GM19455 (cell line): ENCODE results near the gene STAT1.

Experiments used
- ATAC-seq: cut with Tn5 transposase; IDR thresholded peaks from one replicate; pipeline ENCODE4 v1.9.1; 2021; ENCODE audit not compliant: unreplicated experiment

The STAT1 gene

DNA sequence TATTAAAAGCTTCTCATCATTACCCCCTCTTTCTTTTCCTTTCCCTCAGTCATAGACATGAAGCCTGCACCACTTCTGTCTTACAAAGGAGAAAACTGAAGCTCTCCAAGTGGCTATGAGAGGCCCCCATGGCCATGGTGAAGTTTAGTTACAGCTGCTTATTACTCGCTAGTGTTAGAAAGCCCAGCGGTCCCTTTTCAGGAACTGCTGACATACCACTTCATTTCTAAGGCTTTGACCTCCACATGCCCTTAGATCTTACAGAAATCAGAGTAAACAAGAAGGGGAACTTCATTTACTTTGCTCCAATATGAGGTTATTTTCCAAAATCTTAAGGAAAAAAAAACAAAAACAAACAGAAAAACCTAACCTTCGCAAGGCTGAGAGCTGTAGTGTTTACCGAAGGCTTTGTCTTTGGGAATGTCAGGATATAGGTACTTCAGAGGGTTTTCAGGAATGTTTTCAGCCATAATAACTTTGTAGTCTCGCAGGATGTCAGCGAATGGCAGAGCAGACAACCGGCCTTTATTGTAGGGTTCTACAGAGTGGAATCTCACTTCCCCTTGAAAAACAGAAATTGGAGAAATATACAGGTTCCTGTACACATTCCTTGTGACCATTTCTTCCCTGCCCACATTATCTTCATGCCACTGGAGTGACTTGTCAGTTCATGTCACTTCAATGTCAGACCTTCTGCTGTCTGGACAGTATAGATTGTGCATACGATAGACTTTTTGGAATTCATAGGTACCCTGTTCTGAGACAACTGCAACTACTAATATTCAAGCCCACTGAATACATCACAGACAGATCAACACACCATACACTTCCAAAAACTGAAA is 18.8 kb upstream of the STAT1 start:
- no peak for ATAC-seq

DNA sequence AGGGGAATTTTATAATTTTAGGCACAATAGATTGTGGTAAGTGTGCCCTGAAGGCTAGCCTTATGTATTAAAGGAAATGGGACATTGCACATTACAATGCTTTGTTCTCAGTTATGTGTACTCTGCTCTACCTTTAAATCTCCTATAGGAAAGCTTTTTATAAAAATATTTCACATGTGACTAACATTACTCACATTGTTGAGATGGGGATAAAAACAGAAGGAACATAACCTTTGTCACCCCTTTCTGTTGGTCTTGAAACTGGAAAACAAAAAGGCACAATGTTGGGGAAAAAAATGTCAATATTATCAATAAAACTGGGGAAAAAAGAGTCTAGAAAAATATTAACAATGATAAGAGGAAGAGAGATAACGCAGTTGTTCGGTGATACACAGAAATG is 17.3 kb upstream of the STAT1 start:
- no peak for ATAC-seq

DNA sequence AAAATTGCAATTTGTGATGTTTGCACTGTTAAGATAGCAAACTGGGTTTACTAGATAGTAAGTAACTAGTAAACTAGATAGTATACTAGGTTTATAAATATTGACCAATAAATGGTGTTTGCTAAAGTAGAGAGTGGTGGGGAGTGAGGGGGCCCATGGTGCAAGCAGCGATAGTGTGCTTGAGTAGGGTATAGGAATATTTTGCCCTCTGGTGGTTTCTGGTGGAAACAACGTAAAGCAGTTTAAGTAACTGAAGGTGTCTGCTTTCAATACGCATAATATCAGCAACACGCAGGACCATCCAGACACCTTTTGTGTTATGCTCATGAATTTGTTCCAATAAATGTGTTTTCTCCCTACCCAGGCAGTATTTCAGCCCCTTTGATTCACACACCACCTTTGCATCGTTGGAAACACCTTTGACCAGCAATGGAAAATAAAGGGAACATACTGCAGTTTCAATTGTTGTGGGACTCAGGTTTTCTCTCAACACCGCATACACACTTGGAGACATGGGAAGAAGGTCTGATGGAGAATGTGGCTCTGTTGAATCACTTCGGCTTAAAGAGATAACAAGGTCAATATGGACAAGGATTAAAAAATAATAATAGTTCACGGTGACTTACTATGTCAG is 16.7 kb upstream of the STAT1 start:
- peak; percentile 97 for ATAC-seq

DNA sequence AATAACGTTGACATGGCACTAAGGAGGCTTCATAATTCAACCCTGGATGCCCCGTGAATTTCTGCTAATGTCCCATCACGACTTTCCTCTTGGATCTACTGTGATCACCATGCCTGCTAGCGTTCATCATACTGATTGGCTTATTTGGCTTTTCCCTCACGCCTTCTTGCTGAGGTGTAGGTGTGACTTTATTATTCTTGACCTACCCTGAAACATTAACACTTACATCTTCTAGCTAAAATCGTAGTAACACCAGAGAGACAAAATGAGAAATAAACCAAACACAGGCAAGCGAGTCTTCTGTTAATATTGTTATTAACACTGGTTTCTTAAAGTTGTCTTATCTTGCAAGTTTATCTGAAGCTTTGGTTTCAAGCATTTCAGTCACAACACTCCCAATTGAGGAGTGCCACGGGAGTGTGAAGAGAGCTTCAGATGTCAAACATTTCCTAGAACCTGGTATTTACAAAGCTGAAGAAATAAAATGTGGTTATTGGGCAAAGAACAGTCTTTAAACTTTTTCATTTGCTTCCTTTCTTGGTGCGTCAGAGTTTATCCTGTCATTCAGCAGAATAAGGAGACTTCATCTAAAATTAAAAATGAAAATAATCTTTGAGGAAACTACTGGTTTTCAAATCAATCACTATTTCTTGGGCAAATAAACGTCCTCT is 15.4 kb upstream of the STAT1 start:
- no peak for ATAC-seq

DNA sequence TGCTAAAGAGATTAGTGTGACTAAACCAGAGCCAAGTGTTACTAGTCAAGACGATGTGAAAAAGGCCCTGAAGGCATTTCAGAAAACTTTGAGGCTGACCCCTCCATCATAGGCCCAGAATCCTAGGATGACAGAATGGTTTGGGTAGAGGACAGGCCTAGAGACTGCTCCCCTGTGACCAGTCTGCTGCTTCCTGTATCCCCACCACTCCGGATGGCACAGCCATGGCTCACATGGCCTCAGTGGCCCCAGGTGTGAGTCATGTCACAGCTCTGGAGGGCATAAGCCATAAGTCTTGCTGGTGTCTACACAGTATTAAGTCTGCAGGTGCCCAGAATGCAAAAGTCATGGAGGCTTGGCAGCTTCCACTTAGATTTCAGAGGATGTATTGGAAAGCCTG is 12.4 kb upstream of the STAT1 start:
- ATAC-seq: no peak

DNA sequence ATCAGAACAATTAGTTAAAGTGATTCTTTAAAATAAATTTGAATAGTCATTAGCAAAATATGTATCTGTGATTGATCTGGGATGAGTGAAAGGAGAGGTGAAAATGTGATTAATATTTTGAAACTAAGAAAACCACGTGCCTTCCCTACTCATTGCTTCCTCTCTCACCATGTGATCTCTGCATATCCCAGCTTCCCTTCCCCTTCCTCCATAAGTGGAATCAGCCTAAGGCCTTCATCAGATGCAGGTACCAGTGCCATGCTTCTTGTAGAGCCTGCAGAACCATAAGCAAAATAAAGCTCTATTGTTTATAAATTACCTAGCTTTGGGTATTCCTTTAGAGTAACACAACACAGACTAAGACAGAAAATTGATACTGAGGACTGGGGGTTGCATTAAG is 11.2 kb upstream of the STAT1 start:
- no peak for ATAC-seq

DNA sequence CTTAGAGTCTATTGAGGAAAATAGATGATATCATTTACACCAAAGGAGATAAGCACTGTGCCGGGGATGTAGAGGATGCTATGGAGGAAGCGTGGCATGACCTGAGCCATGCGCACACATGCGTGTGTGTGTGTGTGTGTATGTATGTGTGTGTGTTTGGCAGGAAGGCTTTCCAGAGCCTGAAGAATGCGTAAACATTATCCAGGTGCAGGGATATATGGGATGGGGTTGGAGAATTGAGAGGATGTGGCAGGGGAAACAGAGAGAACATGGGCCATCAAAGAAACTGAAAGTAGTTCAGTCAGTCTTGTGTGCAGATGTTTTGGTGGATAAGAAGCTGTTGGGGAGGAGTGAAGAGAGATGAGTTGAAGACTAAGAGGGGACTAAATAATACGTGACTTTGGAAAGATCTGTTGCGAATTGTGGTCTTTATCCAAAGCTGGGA is 9.3 kb upstream of the STAT1 start:
- ATAC-seq: no peak

DNA sequence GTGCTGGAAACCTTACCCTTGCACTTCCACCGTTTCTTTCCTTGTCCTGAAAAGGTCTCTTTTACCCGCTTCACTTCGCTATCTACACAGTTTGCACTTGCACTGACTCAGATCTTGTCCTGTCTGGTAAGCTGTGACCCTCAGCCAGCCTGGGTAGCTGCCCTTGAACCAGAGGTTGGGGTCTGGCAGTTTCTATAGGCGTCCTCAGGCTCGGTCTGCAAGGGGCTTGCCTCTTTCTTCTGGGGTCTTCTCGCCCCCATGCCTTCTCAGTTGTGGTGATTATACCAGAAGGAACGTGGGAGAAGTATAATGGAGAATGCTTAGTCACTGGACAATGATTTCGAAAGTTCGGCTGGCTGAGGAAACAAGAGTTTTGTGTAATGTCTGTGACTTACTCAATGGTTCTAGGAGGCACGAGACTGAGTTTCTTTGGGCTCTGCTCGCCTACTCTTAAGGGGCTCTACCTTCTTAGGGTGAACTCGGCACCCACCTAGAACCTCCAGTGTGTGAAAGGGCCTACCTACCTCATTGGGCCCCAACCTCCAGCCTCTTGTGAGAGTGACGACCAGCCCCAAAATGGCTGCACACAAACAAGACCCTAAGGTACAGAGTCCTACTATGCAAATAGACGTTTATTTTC is 6.9 kb upstream of the STAT1 start:
- ATAC-seq: peak; percentile 32

DNA sequence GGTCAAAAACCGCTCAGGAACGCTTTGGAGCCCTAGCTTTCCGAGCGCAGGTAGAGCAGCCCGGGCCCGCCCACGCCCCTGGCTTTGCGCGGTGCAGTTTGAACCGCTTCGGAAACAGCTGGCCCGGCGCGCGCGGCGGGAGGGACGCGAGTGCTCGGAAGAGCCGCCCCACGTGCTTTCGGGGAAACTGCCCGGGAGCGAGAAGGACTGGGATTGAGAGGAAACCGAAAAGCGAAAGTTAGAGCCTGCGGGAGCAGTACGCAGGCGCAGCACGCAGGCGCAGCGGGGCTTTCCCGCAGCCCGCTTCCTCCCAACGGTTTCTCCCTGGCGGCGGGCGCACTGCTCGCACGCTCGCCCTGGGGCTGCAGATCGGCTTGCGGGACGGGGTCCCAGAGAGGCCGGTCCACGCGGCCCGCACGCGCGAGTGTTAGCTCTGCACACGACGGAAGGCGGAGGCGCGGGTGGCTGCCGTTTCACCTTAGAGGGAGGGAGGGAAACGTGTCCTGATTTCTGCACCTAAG is 6.3 kb upstream of the STAT1 start:
- peak; percentile 76 for ATAC-seq

DNA sequence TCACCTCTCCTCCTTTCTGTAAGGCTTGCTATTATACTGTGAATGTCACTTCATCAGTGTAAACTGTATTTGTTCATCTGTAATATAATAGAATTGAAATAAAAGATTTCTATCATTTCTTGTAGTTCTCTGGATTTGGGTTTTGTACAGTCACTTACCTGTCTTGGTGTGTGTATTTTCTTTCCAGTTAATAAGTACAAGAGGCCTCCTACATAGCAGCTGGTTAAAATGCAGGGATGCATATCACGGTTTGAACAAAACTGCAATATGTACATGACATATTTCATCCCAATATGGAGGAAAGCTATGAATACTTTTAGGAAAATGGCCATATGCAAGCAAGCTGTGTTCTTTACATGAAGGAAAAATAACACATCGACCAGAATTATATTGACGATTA is 5.4 kb upstream of the STAT1 start:
- ATAC-seq: no peak

DNA sequence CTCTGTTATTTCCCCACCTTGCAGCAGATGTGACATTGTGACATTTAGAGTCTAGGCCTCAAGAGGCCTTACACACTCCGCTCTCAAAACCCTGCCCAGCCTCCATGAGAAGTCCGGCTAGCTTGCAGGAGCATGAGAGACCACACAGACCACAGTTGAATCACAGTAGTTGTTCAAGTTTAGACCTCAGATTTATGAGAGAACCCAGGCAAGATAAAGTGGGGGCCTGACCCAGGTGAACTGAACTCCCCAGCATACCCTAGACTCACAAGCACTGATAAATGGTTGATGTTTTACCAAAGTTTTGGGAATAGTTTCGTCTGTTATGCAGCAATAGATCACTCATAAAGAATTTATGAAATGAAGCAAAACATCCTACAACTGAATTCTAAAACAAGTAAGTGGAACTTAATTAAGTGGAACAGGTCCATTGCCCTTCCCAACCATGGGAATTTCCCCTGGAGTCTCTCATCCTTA is 4.7 kb upstream of the STAT1 start:
- ATAC-seq: no peak

DNA sequence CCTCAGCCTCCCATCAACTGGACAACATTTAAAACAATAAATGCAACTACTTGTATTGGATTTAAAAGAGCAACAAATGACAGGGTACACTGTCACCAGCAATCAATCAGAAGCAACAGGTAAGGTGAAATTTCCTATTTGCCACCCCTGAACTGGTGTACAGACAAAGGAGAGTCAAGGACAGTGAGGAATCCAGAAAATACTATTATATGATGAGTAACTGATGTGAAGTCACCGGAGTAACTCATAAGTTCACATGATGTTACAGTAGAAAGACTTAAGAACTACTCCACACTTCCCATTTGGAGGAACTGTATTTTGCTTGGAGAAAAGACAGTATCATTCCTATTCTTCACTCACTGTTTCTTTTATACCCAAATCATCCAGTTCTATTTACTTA is 4.1 kb upstream of the STAT1 start:
- ATAC-seq: no peak

DNA sequence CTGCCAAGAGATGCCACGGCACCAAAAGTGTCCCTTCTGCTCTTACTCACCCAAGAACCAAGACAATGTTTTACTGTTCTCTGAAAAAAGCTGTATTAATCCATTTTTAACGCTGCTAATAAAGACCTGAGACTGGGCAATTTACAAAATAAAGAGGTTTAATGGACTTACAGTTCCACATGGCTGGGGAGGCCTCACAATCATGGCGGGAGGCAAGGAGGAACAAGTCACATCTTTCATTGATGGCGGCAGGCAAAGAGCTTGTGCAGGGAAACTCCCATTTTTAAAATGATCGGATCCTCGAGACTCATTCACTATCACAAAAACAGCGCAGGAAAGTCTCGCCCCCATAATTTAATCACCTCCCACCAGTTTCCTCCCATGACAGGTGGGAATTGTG is 1.9 kb upstream of the STAT1 start:
- no peak for ATAC-seq

DNA sequence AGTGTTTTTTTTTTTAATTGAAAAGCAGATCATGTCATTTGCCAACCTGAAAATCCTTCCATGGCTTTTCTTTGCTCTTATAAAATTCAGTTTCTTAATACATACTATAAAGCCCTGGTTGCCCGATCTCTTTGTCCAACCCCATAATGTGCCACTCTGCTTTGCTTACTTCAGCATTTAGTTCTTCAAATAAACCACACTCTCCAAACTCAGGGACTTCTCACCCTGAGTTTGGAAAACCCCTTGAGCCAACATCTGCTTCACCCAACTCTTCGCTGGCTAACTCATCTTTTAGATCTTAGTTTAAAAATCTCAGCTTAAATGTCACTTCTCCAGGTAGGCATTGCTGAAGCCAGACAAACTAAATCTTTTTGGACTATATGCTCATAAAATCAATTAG is 1.3 kb upstream of the STAT1 start:
- ATAC-seq: no peak

DNA sequence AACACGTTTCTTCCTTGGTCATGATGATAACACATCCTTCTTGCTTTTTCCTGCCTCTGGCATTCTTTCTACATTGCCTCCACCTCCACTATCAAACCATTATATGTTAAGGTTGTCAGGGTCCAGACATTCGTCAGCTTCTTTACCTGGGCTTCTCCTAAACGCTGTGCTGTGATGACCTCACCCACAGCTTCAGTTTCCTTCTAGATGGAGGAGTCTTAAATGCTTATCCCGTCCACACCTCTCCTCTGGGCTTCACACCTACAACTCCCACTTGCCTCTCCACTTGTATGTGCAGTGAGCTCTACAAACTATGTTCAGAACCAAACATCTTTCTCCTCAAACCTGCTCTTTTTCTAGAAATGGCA is 666 bp upstream of the STAT1 start:
- ATAC-seq: peak; percentile 0

DNA sequence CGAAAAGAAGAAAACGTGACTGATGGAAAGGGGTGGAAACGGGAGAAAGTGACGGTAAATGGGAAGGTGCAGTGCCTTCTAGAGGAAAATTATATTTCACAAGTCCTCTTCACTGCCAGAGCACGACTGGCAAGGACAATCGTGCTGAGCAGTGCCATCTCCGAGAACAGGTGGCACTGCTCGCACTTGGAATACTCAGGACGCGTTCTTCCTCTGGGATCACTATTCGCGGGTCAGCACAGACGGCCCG is 364 bp downstream of the STAT1 start:
- ATAC-seq: no peak

DNA sequence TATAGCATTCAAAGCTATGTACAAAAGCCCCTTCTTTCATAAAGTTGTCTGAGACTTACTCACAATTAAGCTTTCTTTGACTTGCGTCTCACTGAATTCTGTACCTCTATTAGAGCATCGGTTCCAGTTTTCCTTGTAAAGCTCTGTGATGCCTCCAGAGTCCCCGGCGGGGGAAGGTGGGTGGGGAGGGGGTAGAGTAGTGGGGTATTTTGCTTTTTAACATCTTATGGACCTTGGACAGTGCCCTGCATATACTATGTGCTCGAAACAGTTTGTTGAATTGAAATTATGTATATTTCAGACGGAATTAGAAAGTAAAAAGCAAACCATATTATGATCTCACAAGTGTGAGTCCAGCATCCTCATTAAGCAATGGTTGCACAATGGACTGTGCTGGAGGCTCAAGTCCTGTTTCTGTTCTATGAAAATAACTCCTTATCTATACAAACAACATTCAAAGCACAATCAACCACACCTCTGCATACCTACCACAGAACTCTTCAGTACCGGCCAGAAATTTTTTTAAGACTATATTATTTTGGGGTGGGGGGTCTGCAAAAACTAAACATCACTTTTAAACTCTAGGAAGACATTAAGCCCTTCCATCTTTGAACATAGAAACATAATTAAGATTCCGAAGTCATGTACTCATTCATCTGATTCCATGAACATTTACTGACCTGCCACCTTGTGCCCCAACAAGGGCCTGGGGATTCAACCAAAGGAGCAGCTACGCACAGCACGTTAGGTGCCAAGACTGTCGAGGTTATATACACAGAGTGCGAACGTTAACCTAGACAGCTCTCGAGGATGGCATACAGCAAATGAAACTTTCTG is 908 bp downstream of the STAT1 start:
- ATAC-seq: no peak

DNA sequence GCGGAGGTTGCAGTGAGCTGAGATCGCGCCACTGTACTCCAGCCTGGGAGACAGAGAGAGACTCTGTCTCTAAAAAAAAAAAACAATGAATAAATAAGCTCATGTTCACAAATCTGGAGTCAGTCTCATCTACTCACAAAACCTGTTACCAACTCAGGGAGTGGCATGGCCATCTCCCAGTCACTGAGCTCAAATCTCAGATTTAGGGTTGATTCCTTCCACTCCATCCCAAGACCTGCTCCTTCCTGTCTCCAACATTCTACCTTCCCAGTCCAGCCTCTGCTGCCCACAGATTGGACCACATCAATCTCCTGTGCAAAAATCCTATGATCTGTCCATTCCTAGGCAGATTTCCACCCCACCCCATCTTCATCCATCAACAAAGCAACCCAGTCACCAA is 1.6 kb downstream of the STAT1 start:
- ATAC-seq: no peak

DNA sequence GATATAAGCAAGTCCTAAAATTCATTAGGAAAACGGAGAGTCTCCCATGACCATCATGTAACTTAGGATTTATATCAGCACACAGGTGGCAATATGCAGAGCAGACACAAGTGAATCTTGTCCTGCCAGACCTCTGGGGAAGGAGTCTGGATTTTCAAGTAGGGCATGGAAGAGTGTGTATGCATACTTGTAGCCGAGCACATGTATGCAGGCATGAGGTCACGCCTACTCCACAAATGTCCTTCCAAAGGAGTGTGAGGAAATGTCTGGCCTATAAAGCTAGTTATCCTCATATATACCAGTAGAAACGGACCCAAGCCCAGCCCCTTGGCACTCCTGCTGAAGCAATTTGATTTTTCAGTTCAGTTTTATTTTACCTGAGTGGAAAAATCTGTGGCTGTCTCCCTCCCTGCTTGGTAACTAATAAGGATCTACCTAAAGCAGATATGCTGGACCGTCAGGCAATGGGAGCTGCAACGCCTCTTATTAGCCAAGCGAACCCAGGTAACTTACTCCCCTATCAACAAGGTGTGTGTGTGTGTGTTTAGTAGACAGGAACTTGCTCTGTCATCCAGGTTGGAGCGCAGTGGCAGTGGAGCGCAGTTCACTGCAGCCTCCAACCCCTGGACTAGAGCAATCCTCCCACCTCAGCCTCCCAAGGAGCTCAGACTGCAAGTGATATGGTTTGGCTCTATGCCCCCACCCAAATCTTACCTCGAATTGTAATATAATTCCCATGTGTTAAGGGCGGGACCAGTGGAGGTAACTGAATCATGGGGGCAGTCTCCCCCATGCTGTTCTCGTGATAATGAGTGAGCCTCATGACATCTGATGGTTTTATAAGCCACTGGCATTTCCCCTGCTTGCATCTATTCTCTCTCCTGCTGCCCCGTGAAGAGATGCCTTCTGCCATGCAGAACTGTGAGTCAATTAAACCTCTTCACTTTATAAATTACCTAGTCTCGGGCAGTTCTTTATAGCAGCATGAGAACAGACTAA is 2.8 kb downstream of the STAT1 start:
- no peak for ATAC-seq
